DMS53 treated with DMSO at 0.1 percent for 48 hours (cell line): ENCODE results near the gene KCNJ8.
A peak's percentile ranks its signal among the peaks of the same experiment; 100 is the strongest.
"Not testable (repeated sequence)": the region's sequence is repeated elsewhere in the genome, so short reads cannot be mapped to it uniquely, and the experiment has no call there.

Source experiments
- DNase-seq: peaks from one replicate; lab custom pipeline; 2025; ENCODE audit not compliant: unreplicated experiment; lab: John Stamatoyannopoulos, UW

The KCNJ8 gene

DNA sequence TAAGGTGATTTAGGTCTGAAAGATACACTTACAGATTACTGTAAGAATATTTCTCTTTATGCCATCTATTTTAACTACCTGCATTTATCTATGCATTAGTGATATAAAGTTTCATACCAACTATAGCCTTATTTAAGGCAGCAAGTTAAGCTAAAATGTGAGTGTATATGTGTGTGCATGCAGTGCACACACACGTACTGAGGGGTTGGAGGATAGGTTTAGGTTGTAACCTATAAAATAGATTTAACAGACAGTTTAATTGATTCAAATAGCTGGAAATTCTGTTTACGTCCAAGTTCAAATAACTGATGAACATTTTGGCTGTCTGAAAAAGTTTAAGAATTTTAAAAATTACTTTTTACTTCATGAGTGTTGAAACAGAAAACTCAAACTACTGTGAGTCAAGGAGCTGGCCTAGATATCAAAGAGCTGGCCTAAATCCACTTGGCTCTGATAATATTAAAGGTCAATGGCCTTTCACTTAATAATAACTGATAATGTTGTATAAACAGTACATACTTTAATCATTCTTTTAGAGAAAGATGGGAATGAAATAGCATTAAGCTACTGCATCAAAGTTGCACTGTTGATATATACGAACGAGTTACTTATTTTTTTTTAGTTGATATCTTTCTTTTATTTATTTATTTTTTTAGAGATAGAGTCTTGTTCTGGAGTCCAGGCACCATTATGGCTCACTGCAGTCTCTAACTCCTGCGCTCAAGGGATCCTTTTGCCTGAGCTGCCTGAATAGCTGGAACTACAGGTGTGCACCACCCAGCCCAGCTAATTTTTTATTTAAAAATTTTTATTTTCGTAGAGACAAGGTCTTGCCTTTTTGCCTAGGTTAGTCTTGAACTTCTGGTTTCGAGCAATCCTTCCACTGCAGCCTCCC, 13.8 kb upstream of the KCNJ8 start:
- no peak for DNase-seq

DNA sequence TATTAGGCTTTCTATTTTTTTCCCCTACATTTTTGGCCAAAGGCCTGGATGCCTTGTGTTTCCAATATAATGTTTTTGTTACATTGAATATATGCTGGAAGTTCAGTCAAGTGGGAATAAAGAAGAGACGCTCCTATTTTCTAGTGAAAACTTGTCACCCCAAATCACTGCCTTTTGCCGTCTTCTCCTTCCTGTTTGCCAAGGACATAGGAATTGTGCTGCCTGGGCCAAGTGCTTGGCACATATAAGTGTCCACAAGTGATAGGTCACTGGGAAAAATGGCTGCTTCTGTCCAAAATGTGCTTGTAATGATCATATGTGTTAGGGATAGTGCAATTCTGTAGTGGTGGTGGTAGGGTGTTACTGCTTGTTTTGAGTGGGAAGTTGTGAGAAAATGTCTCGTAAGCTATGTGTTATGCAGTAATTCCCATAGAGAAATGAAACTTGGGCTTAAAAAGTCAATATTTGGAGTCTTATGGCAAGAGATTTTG, 11.6 kb upstream of the KCNJ8 start:
- no peak for DNase-seq

DNA sequence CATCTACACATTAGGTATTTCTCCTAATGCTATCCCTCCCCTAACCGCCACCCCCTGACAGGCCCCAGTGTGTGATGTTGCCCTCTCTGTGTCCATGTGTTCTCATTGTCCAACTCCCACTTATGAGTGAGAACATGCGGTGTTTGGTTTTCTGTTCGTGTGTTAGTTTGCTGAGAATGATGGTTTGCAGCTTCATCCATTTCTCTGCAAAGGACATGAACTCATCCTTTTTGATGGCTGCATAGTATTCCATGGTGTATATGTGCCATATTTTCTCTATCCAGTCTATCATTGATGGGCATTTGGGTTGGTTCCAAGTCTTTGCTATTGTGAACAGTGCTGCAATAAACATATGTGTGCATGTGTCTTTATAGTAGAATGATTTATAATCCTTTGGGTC, 8.2 kb upstream of the KCNJ8 start:
- not testable (repeated sequence) for DNase-seq

DNA sequence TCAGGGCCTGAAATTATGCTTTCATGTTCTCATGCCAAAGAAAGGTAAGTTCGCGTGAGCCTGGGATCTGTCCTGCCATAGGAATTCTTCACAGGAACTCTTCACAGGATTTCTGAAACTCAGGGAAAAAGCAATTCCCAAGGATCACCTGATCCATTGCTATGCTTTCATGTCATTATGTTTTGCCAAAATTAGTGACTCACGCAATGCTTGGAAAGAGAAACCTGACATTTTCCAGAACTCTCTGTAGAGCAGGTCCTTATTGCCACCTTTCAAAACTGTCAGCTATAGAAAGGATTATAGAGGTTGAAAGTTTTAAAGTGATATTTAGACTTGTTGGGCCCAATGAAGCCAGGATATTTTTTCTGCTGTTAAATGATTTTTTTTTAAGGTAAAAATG, 6.3 kb upstream of the KCNJ8 start:
- no peak for DNase-seq

DNA sequence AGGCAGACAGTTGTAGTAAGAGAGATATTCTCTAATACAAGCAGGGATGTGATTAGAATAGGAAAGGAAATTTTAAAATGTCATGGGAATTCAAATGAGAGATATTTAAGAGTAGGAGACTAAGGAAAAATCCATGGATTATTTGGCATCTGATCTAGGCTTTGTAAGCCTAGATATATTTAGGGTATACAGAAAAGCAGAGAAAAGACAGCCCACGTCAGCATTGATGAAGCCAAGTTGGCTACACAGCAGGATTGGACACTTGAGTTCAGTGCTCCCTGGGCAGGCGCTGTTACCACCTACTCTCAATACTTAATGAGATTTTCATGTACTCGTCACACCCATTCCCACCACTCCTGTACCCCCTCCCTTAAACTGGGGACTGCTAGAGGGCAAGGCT, 1.7 kb upstream of the KCNJ8 start:
- DNase-seq, result no peak

DNA sequence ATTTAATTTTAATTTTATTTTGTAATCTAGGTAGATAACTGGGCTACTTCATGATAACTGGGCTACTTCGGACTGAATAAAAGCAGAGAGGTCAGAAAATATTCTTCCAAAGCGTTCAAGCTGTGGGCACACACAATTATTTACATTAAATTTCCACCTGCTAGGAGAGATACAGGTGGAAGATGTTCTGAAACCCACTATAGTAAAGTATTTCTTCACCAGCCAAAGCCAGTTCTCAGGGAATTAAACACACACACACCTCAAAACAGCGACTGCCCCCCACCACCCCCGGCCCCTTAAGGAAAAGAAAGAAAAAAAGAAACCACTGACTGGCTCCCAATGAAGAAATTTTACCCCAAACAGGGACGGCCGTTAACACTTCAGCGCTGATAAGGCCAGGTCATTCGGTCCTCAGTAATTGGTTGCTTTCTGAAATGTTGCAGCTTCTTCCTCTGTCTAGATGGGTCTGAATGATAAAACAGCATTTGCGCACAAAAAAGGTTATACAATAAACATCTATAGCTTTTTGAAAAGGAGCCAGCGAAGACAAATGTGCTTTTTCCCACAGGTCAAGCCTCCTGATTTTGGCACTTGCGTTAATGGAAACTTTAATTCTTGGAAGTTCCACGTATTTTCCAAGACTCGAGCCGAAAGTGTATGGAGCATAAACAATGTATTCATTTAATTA, 771 bp upstream of the KCNJ8 start:
- DNase-seq, result no peak

DNA sequence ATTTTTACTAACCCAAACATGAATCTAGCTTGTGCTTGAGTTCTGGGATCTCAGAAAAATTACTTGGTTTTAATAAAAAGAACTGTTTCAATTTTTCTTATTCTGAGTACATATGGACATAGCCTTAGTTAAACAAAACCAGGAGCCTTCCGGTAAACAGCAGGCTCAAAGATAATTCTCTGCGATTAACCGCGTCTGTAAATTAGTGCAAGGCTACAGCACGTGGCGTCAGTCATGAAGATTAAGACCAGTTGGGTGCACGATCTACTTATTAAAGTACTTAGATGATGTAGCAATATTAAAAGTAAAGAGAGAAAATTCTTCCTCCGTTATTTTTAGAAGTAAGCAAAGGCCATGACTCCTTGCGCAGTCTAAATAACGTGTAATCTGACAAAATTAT, 700 bp downstream of the KCNJ8 start:
- peak; percentile 60 for DNase-seq

DNA sequence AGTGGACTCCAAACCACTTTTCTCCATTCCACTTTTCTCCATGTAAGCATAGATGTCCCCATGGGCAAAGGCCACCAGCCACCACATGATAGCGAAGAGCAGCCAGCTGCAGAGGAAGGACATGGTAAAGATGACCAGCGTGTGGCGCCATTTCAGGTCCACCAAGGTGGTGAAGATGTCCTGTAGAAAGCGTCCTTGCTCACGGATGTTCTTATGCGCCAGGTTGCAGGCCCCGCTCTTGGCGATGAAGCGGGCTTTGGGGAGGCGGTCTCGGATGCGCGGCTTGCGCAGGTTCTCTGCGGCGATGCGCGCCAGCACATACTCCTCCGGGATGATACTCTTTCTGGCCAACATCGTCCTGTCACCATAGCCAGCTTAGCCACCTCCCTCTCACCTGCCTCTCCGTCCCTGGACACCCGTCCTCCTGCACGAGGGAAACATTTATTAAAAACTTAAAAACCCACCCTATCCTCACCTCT, 1.2 kb downstream of the KCNJ8 start:
- peak; percentile 95 for DNase-seq

DNA sequence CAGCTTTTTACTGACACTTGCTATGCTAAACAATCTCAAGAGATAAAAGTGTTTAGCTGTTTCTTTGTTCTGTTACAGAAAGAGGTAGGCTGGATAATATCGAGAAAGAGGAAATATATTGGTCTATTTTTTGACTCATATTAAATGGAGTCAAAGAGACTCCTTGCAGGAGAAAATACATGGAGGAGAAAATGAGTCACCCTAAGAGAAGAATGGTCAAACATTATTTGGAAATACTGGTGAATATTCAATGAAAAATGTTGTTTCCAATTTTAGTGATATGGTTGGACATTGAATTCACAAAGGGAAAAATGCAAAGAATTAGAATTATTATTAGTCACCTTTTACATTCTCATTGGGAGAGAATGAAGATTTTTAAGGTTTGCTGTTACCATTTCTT, 3.2 kb downstream of the KCNJ8 start:
- no peak for DNase-seq

DNA sequence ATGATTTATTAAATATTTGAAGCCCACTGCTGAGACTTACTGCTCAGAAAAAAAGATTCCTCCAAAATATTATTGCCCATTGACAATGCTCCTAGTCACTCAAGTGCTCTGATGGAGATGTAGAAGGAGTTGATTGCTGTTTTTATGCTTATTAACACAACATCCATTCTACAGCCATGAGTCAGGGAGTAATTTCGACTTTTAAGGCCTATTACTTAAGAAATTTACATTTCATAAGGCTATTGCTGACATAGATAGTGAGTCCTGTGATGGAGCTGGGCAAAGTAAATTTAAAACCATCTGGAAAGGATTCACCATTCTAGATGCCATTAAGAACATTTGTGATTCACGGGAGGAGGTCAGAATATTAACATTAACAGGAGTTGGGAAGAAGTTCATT, 5.2 kb downstream of the KCNJ8 start:
- DNase-seq, result no peak

DNA sequence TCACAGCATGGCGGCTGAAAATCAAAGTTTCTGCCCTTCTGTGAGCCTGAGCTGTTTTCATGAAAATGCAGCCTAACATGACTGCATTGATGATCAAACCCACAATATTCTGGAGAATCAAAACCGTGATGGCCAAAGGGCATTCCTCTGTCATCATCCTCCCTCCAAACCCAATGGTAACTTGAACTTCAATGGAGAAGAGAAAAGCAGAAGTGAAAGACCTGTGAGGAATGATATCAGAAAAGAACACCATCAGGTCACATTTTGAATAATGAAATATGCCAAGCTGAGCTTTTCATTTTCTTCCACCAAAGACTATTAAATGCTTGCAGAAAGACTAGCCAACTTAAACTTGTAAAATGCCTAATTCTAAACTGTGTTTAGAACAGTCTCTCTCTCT, 8.1 kb downstream of the KCNJ8 start:
- DNase-seq, result no peak

DNA sequence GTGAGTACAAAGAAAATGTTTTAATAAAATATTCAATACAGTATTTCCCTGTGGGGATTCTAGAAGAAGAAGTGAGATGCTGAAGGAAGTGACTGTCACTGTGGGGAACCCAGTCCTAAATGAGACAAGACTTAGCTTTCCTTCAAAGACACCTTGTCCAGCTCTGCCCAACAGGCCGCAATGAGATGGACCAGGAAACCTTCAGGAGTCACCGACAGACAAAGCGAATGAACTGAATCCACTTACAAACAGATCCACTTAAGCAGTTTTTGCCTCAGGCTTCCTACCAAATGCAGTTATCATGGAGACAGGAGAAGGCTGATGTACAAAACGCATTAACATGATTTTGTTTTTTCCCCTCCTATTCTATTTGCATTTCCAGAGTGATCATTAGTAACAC, 9.6 kb downstream of the KCNJ8 start:
- DNase-seq, result no peak

DNA sequence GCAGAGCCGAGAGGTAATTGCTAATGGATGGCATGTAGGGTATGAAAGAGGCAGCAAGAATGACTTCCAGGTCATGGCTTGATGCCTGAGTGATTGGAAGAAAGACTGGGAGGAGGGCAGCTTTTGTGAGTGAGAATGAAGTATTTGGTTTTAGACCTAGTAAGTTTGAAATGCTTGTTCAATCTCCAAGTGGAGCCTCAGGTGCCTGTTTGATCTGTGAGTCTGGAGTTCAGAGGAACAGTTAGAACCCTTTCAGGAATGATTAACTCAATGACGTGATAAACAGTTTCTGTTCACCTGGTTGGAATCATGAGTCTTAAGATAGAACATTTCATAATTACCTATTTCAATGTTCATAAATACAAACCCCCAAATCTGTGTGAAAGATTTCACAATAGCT, 10.4 kb downstream of the KCNJ8 start:
- no peak for DNase-seq

DNA sequence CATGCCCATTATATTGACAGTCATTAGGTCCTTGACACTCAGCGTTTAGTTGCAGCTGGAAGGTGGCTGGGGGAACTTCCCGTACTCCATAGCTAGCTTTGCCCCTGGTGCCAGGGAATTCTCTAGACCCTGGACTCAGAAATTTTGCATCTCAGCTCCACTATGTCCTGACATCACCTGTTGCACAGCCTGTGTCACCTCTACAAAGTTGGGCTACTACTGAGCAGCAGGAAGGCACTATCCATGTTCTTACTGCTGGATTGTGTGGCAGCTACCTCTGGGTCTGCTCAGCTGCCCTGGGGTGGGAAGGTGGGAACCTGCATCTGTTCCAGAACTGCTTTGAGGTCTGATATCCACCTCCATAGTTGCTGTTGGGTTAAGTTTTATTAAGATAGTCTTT, 11.0 kb downstream of the KCNJ8 start:
- DNase-seq, result no peak

DNA sequence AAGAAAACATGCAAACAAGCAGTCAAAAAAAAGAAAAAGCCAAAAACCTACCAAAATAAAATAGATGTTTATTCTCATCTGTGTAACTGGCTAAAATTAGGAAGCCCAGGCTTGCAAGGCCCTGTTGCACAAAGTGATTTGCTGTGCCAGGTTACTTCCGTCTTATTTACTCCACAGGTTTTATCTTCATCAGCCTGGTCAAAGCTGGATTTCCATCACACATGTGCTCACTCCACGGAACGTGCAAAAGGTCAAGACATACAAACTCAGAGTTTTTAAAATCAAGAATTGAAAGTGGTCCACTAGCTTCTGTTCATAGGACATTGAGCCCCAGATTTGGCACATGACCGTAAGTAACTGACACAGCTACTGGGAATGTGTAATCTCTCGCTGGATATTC, 14.8 kb downstream of the KCNJ8 start:
- DNase-seq, result no peak

DNA sequence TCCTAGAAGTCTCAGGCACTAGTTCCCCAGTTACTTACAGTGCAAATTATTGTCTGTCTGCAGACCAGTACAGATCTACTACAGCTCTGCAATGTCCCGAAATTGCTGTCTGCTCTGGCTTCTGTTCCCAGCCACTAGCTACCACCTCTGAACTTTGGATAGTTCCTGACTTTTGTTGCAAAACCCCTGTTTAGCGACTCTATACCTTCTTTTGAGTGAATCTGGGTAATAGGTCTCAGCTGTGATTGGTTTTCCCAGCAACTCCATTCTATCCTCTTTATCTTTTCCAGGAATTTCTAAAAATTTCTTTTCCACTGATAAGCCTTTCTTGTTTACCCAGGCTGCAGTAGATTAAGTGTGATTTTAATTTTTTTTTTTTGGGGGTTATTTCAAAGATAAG, 16.8 kb downstream of the KCNJ8 start:
- no peak for DNase-seq

DNA sequence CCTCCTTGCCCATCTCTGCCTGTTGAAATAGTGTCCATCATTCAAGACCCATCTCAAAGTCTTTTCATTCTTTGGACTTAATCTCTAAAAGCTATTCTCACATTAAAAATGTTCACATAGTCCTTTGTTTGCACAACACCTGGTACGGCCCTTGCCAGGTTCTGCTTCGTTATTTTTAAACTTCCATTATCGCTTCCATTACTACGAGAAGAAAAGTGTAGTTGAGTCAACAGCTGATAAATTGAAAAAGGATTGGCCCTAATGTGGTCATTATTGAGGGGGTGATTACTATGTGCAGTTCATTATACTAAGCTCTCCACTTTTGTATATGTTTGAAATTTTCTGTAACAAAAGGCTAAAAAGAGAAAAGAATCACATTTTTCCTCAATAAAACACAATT, 17.8 kb downstream of the KCNJ8 start:
- DNase-seq, result no peak

DNA sequence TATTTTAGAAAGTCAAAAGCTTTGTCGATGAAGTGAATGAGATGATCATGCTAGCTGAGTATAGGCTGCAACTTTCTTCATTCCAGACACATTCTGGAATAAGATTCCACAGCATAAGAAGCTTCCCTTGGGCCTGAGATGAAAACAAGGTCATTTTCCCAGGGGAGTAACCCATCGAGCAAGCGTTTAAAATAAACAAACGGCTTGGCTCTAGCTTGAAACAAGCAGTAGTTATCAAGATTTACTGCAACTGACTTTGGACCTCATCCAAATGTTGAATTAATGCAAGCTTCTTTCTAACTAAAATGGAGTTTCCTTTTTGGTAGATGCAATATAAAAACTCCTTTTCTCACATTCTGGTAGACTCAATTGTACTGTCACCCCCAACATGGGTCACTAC, 23.0 kb downstream of the KCNJ8 start:
- DNase-seq, result no peak

DNA sequence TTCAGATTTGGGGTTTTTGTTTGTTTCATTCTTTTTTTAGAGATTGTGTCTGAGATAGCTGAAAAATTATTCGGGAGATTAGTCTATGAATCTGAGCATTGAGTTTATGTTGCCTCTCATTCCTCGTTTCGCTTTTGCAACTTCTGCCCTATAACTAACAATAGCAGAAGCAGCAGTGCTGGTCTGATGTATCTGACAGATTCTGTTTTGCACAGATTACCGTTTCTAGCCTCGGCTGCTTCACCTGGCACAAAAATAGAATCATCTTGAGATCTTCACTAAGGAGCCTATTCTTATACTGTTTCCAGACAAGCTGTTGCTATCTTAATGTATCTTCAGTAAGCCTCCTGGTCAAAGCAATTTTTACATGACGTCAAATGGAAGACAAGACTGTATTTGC, 29.2 kb downstream of the KCNJ8 start:
- no peak for DNase-seq

DNA sequence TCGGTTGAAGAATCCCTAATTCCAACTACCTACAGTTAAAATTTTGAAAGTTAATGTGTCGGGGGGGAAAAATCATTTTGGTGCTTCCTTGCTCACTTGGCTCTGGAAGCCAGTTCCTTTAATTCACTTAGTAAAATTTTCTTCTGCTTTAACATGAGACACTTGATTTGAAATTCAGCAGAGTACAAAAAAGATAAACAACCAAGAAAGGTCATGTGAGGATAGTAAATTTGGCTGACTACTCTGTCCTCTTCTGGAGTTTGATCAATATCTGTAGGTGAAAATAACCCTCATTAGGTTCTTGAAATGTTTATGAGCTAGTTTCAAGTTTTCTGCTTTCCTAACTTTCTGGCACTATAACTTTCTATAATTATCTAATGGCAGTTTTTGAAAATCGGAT, 43.4 kb downstream of the KCNJ8 start:
- DNase-seq, result no peak

DNA sequence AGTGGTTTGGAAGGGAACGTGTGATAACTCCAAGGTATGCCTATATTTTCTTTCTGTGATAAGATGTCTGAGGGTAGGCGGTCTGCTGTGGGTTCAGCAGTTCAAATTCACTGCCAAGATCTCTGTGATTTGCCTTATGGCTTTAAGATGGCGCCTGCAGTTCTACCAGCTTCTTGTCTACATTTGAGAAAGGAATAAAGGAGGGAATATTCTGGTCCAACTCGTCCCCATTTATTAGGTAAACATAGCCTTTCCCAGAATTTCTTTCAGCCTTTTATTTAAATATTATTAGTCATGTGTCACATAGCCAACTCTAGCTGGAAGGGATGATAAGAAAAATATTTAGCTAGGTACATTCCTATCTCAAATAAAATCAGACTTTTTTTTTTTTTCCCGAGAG, 48.8 kb downstream of the KCNJ8 start:
- no peak for DNase-seq

DNA sequence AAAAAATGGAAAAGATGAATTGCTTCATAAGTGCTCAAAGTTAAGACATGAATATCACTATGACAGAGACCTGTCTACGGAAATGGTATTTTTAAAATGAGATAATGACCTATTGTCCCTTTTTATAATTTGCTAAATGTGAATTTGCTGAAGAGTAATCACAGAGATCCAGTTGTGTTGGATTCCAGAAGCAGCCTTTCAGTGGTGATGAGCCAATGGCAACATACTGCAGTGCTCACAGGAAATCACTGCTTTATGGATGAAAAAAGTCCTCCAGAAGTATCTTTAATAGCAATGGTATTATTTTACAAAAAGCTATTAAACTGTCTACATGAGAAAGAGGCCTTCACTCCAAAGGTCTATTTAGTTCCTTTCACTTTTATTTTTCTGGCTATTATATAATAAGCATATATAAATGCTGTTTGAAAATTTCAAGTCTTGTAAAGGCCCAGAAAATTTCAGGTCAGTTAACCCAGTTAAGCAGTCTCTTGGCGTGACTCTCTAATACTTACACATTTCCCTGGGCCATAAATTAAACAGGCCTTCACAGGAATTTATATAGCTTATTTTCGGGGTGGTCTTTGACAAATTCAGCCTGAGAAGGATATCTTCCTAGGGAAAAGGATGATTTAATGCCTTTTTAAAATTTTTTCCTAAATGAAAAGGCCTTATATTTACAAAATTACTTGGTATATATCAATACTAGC, 55.4 kb downstream of the KCNJ8 start:
- DNase-seq, result no peak
